ENCODE data around the gene SCOC. TPM values are rescaled to one million over a fixed set of nuclear protein-coding genes. Genes with fewer than 3 reads are reported as not detected.
"Not testable (repeated sequence)": the region's sequence is repeated elsewhere in the genome, so short reads cannot be mapped to it uniquely, and the experiment has no call there.

Gene SCOC
- total RNA-seq, 1 experiment from 2014 or later, result 85.9 TPM

DNA sequence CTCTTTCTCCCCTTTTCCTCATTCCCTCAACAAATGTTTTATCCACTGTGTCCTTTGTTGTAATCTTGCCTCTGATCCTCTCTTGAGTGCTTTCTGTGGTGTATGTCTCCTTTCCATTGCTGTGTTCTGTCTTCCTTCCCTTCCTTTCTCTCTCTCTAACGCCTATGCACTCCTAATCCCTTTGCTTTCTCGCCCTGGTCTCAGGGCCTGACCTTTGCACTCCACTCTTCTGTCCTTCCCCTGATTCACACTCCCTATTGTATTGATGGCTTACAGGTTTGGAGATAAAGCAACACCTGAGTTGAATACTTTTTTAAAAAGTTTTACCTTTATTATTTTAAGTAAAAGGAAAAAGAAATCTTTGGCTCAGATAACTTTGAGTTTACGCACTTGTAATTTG, 15.6 kb upstream of the SCOC start:
- no peak for DNase-seq (ENCODE audit: low read depth)
- in situ Hi-C loops (cut with HindIII; ENCODE audit: low pct_unique_long_range_greater_than_20kb, low sequenced_read_pairs), result no loop called here

DNA sequence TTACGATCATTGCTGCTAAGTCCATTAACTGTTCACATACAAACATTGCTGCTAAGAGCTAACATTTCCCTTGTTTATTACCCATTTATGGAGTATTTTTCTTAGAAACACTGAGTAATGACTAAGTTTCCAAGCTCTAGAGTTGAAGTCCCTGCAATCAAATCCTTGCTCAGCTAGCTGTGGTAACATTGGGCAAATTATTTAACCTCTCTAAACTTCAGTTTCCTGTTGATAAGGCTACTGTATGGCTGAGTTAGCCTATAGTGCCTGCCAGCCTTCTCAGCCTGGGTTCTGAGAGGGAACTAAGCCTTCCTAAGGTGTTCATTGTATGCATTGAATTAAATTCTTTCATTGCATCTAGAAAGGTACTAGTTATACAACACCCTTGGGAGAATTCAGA, 15.2 kb upstream of the SCOC start:
- in situ Hi-C loops (cut with HindIII; ENCODE audit: low pct_unique_long_range_greater_than_20kb, low sequenced_read_pairs), result no loop called here

DNA sequence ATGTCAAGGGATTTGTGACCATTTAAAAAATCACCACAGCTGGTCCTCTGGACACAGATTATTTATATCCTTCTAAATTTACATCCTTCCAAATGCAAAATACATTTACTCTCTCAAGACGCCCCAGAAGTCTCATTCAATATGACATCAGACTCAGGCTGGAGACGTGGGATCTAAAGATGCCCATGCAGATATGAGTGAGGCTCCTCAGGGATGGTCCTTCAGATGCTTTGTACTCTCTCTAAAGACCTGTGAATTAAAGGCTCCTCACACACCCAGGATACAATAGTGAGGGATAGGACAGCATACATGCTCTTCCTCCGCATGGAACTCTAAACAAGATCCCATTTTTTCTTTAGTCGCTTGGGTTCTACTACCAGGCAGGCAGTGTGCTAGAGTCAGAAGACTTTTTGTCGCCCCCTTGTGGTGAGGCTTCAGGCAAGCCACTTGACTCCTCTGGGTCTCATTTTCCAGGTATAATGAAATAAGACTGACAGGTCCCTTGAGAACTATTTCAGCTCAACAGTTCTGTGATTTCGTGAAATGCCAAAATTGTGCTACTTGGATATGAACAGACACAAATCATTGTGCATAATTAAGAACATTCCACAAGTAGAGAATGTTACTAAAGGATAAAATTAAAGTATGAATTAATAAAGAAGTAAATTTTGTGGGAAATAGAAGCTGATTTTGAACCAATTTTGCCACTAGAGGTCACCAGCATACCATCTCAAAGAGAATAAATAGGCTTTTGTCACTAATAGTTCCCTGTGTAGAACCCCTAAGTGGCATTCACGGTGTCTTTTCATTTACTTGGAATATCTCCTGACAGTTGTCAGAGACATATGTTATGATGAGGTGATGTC, 13.7 kb upstream of the SCOC start:
- peak; percentile 65 for DNase-seq (ENCODE audit: low read depth)
- in situ Hi-C loops (cut with HindIII; ENCODE audit: low pct_unique_long_range_greater_than_20kb, low sequenced_read_pairs), result no loop called here

More for the DNA sequence above, 15.2 kb upstream of the SCOC start:
- DNase-seq (ENCODE audit: low read depth), result no peak

DNA sequence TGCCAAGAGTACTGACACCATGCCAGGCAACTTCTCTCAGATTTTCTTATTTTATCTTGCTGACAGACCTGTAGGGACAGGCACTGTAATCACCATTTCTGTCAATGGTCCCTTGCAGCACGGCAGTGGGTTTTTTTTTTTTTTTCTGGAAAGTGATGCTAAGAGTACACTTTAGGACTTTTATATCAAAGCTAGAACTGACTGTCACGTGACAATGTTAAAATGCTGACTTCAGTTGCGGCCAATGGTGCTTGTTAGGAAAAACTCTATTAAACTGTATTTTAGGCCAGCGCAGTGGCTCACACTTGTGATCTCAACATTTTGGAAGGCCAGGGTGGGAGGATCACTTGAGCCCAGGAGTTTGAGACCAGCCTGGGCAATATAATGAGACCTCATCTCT, 12.3 kb upstream of the SCOC start:
- DNase-seq (ENCODE audit: low read depth), result no peak
- in situ Hi-C loops (cut with HindIII; ENCODE audit: low pct_unique_long_range_greater_than_20kb, low sequenced_read_pairs), result no loop called here

DNA sequence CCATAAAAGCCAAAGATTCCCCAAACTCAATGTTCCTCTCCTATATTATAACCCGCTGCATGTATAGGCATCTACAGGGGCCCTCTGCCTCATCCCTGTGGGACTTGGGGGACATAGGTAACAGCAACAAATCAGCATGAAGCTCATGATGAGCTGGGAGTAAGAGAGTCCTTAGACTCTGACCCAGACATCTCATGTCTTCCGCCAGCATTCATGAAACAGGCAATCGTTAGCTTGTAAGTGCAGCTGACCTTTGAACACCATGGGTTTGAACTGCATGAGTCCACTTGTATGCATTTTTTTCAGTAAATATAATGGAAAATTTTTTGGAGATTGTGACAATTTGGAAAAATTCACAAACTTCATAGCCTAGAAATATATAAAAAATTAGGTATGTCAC, 10.4 kb upstream of the SCOC start:
- no peak for DNase-seq (ENCODE audit: low read depth)
- in situ Hi-C loops (cut with HindIII; ENCODE audit: low pct_unique_long_range_greater_than_20kb, low sequenced_read_pairs), result no loop called here

DNA sequence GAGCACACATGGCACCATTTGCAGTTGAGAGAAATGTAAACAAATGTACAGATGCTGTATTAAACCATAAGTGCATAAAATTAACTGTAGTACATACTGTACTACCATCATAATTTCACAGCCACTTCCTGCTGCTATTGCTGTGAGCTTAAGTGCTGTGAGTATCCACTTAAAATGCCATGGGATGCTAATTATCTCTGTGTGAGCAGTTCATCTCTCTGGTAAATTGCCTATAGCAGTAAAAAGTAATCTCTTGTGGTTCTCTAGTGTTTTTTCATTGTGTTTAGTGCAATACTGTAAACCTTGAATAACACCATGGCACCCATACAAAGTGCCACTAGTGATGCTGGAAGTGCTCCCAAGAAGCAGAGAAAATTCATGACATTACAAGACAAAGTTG, 9.9 kb upstream of the SCOC start:
- in situ Hi-C loops (cut with HindIII; ENCODE audit: low pct_unique_long_range_greater_than_20kb, low sequenced_read_pairs), result no loop called here
- no peak for DNase-seq (ENCODE audit: low read depth)

DNA sequence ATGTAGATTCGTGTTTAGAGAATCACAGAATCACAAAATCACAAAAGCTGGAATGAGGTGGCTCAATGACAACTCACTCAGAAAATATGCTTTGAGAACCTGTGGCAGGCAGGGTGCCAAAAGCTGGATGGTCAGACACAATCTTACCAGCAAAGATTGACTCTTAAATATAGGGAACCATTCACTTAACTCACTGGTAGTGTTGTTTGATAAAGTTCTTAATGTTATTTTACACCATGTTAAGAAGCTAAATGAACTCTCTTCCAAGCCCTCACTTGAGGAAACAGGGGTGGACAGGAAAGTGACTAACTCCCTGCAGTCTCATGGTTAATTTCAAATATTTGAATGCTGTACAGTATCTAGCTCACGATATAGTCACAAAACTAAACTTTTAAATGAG, 5.7 kb upstream of the SCOC start:
- DNase-seq (ENCODE audit: low read depth), result peak; percentile 42
- in situ Hi-C loops (cut with HindIII; ENCODE audit: low pct_unique_long_range_greater_than_20kb, low sequenced_read_pairs), result no loop called here

DNA sequence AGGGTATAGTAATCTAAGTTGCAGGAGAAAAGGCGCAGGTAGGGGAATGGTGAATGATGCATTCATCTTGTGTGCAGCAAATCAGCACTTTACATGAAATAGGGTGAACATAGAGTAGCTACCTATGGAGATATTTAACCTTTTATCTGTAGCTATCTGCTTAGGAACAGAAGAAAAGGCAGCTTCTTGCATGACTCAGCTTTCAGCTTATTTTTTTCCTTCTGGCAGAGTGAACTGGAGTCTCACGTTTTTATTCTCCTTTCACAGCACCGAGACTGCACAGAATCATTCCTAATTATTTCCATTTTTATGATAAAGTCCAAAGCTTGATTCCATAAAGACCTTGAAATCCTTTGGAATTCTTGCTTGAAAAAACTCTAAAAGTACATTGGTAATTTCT, 4.8 kb upstream of the SCOC start:
- DNase-seq (ENCODE audit: low read depth), result peak; percentile 26
- in situ Hi-C loops (cut with HindIII; ENCODE audit: low pct_unique_long_range_greater_than_20kb, low sequenced_read_pairs), result no loop called here

DNA sequence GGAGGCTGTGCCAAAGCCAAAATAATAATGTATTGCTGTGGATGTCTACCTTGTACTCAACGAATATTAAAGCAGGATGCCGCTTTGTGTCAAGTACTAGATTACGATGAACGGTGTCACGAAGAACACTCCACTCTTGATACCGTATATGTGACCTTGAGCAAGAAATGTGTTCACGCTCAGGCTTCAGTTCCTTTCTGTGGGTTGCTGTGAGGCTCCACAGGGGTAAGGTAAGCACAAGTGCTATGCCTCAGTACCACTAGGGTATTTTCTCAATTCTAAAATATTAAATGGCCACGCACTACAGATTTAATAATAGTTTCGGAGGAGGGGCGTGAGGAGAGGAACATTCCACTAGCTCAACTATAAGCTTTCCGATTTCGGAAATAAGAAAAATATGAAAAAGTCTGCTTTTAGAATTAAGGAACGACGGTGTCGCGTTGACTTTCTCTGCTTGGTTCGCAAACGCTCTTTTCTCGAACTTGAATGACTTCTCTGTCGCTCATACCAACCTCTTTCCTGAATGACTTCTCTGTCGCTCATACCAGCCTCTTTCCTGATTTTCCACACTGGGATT, 607 bp upstream of the SCOC start:
- no peak for DNase-seq (ENCODE audit: low read depth)
- in situ Hi-C loops (cut with HindIII; ENCODE audit: low pct_unique_long_range_greater_than_20kb, low sequenced_read_pairs), result no loop called here

DNA sequence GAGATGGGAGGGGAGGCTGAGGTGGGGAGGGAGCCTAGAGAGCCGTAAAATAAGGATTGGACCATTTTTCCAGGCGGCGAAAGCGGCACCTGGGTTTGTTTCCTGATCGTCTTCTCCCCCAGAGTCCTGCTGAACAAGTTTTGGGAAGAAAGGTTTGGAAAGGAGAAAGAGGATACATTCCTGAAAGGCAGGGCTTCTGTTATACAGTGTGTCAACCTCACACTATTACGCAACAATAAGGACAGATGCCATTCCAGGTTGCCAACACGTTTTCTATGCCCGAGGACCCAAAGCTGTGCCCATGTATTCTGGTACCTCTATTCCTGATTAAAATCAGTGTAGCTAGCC, 658 bp downstream of the SCOC start:
- in situ Hi-C loops (cut with HindIII; ENCODE audit: low pct_unique_long_range_greater_than_20kb, low sequenced_read_pairs), result no loop called here
- DNase-seq (ENCODE audit: low read depth), result no peak

DNA sequence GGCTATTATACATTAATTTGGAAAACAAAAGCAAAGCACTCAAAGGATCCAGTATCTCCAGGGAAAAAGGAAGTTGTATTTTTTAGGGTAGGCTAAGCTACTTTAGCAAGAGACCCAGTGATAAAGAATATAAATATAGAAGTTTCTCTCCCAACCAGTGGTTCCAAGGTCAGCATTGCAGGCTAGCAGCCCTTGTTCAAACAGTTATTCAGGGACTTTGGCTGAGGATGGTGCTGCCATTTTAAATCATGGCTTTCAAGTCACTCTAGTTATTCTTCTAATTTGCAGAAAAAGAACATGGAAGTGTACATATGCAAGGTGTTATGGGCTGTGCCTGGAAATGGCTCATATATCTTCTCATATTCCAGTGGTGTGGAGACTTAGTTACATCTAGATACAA, 9.3 kb downstream of the SCOC start:
- in situ Hi-C loops (cut with HindIII; ENCODE audit: low pct_unique_long_range_greater_than_20kb, low sequenced_read_pairs), result no loop called here
- DNase-seq (ENCODE audit: low read depth), result no peak

DNA sequence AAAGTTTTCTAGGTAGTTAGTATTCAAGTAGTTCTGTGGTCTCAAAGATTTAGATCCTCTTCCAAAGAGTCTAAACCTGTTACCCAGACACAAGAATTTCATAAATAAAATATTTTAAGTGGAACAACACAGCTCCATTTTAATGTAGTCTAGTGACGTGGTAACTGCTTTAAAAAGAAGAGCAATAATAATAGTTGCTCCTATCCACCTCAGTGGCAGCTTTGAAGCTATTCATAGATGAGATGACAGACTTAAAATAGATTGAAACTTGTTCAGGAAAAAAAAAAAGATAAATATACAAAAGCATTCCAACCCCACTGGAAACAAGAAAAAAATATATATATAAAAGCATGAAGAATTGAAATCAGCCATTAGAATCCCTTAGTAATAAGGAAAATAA, 14.6 kb downstream of the SCOC start:
- in situ Hi-C loops (cut with HindIII; ENCODE audit: low pct_unique_long_range_greater_than_20kb, low sequenced_read_pairs), result no loop called here

DNA sequence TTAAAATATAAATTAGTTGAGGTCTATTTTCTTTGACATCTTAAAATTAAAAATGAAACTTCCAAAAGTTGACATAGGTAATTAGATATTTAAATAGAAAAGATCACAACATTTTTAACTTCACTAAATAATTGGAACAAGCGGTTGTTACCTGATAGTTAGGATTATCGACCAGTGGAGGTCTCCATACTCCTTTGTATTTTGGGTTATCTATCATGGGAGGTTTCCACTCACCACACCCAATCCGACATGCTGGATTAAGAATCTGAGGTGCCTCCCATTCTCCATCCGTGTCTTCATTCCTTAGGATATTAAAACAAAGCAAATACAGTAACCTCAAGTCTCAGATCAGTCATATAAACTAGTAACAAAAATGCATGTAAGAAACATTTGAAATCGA, 22.2 kb downstream of the SCOC start:
- in situ Hi-C loops (cut with HindIII; ENCODE audit: low pct_unique_long_range_greater_than_20kb, low sequenced_read_pairs), result no loop called here
- no peak for DNase-seq (ENCODE audit: low read depth)

More for the DNA sequence above, 14.6 kb downstream of the SCOC start:
- no peak for DNase-seq (ENCODE audit: low read depth)

DNA sequence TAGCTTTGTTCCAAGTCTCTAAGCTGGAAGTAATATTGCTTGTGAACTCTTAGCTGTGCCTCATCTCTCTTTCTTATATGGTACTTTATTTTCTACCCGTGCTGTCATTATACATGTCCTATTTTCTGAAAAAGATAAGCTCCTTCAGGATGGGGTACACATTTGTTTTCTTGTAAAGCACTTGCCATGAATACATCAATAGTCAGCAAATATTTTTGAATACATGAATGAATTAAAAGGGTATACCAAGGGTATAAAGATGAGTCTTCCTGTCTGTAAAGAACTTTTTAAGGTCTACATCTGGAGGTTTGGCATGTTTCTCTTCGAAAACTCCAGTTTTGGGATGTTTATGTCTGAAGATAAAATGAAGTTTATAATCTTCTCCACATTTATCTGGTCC, 26.7 kb downstream of the SCOC start:
- no peak for DNase-seq (ENCODE audit: low read depth)
- in situ Hi-C loops (cut with HindIII; ENCODE audit: low pct_unique_long_range_greater_than_20kb, low sequenced_read_pairs), result no loop called here

DNA sequence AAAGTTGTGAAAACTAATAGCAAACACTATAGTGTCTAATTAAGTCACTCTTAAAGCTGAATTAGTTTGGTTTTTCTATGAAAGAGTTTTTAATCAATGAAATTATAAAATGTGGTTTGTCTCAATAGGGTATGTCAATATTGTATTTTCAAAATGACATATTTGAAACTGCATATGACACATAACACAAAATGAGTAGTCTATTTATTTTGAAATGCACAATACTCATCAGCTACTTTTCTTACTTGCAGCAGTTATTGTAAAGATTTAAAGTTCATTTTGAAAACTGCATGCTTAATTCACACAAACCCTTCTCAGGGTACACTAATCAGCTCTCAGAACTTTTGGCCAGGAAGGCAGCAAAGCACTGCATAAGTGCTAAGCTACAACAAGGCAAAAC, 32.8 kb downstream of the SCOC start:
- in situ Hi-C loops (cut with HindIII; ENCODE audit: low pct_unique_long_range_greater_than_20kb, low sequenced_read_pairs), result no loop called here
- DNase-seq (ENCODE audit: low read depth), result no peak

DNA sequence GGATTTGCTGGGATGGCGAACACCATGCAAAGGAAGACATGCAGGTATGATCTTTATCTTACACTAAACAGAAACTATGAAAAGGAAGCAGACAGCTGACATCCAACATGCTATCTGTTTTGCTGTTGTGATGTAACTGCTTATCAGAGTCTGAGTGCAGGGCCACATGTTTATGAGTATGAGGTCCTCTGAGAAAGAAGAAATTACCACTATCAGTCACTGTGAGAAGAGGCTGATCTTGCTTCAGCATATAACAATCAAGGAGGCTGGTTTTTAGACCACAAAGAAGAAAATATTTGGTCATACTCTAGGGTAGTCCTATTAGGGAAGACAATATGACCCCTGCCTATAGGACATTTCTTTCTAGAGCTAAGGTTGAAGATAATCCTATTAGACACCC, 35.5 kb downstream of the SCOC start:
- in situ Hi-C loops (cut with HindIII; ENCODE audit: low pct_unique_long_range_greater_than_20kb, low sequenced_read_pairs), result no loop called here

DNA sequence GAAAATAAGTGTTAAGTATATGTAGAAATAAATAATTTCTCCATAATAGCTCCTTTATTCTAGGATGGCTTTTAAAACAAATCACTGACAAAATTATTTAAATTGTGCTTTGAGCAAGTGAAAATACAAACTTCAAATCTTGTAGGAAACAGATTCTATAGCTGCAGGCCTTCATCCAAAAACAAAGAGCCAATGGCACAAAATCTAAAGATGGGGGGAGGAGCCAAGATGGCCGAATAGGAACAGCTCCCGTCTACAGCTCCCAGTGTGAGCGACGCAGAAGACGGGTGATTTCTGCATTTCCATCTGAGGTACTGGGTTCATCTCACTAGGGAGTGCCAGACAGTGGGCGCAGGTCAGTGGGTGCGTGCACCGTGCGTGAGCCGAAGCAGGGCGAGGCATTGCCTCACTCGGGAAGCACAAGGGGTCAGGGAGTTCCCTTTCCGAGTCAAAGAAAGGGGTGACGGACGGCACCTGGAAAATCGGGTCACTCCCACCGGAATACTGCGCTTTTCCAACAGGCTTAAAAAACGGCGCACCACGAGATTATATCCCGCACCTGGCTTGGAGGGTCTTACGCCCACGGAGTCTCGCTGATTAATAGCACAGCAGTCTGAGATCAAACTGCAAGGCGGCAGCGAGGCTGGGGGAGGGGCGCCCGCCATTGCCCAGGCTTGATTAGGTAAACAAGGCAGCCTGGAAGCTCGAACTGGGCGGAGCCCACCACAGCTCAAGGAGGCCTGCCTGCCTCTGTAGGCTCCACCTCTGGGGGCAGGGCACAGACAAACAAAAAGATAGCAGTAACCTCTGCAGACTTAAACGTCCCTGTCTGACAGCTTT, 39.9 kb downstream of the SCOC start:
- DNase-seq (ENCODE audit: low read depth); in situ Hi-C loops (cut with HindIII; ENCODE audit: low pct_unique_long_range_greater_than_20kb, low sequenced_read_pairs): not testable (repeated sequence)

More for the DNA sequence above, 35.5 kb downstream of the SCOC start:
- DNase-seq (ENCODE audit: low read depth), result no peak

DNA sequence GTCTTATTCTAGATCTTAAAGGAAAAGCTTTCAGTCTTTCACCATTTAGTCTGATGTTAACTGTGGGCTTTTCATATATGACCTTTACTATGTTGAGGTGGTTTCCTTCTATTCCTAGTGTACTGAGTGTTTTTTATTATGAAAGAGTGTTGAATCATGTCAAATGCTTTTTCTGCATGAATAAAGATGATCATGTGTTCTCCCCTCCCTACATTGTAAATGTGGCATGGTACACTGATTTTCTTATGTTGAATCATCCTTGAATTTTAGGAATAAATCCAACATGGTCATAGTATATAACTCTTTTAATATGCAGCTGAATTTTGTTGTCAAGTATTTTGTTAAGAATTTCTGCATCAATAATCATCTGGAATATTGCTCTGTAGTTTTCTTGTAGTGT, 49.7 kb downstream of the SCOC start:
- in situ Hi-C loops (cut with HindIII; ENCODE audit: low pct_unique_long_range_greater_than_20kb, low sequenced_read_pairs), result no loop called here

DNA sequence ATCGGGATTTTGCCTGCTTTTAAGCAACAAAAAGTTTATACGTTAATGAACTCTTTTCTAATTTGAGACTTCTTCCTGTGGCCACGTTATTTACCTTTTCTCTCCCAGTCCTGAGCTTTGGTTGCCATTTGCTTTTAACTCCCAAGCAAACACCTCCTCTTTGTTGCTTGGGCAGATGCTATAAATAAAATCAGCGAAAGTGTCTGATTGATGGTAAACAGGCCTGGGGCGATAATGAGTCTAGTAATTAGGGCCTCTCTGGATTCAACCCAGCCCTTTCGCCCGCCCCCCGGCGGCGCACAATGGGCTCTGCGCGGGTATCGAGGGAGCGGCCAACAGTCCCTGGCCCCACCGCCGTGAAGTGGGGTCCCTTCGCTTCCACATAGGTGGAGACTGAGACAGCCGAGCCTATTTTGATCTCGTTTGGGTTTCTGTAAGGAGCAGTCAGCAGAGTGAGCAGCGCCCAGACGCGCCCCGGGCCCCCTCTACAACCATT, 53.2 kb downstream of the SCOC start:
- in situ Hi-C loops (cut with HindIII; ENCODE audit: low pct_unique_long_range_greater_than_20kb, low sequenced_read_pairs), result no loop called here
- peak; percentile 11 for DNase-seq (ENCODE audit: low read depth)

More for the DNA sequence above, 49.7 kb downstream of the SCOC start:
- peak; percentile 26 for DNase-seq (ENCODE audit: low read depth)

All from Caki2 (cell line).